ENCODE data around the gene LMBRD1. TPM values are rescaled to one million over a fixed set of nuclear protein-coding genes. Genes with fewer than 3 reads are reported as not detected.
"Not testable (repeated sequence)": the region's sequence is repeated elsewhere in the genome, so short reads cannot be mapped to it uniquely, and the experiment has no call there.

The LMBRD1 gene
- total RNA-seq, 4 donors from 2014 or later, result 65.7 to 110 (median 77.3) TPM

DNA sequence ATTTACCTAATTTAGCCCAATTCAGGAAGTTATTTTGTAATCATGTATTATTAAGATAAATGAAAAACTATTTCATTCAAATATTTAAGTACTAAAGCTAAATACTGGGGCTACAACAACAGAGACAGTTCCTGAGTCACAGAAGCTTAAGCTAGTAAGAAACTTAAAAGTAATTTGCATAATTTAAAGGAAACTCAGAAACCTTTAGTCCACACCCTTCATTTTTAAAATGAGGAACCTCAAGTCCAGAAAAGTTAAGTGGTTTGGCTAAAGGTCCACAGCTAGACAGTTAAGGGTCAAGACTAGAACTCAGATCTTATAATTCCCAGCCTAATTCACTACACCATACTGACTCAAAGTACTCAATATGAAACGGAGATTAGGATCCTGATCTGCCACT lies 7.2 kb downstream of the LMBRD1 start:
- peaks cover 0 to 37% (median 19%) of the 10 kb centered on the region in 4 donors for H3K4me1 ChIP-seq
- WGBS, 2 donors, result 91% methylated on average over 1 of the region's 1 CpG
- H3K36me3 ChIP-seq, result peaks cover 0 to 9% (median 0%) of the 10 kb centered on the region in 3 donors
- no peaks in the 10 kb centered on the region for H3K27me3 ChIP-seq
- DNase-seq (ENCODE audit: low spot score in 2 of 2), result no peak
- TF ChIP-seq POLR2A (IDR thresholded peaks at IDR 0.05), result no peak
- TF ChIP-seq, protein P1, sequence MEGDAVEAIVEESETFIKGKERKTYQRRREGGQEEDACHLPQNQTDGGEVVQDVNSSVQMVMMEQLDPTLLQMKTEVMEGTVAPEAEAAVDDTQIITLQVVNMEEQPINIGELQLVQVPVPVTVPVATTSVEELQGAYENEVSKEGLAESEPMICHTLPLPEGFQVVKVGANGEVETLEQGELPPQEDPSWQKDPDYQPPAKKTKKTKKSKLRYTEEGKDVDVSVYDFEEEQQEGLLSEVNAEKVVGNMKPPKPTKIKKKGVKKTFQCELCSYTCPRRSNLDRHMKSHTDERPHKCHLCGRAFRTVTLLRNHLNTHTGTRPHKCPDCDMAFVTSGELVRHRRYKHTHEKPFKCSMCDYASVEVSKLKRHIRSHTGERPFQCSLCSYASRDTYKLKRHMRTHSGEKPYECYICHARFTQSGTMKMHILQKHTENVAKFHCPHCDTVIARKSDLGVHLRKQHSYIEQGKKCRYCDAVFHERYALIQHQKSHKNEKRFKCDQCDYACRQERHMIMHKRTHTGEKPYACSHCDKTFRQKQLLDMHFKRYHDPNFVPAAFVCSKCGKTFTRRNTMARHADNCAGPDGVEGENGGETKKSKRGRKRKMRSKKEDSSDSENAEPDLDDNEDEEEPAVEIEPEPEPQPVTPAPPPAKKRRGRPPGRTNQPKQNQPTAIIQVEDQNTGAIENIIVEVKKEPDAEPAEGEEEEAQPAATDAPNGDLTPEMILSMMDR (IDR thresholded peaks at IDR 0.05), result no peak
- no peak for TF ChIP-seq EP300 (IDR thresholded peaks at IDR 0.05)
- no peaks in the 10 kb centered on the region for H3K9me3 ChIP-seq
- no peak overlapping the region for H3K4me3 ChIP-seq
- H3K27ac ChIP-seq, result no peak overlapping the region

DNA sequence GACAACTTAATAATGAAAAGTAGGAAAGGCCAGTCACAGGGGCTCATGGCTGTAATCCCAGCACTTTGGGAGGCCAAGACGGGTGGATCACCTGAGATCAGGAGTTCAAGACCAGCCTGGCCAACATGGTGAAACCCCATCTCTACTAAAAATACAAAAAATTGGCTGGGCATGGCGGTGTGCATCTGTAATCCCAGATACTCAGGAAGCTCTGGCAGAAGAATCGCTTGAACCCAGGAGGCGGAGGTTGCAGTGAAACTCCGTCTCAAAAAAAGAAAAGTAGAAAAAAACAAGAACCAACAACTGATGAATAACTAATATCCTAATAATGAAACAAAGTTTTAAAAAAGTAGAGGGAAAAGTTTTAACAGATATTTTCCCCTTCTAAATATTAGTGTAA lies 9.4 kb downstream of the LMBRD1 start:
- not testable (repeated sequence) for H3K9me3 ChIP-seq; DNase-seq (ENCODE audit: low spot score in 2 of 2); H3K36me3 ChIP-seq; H3K27ac ChIP-seq; H3K4me3 ChIP-seq; H3K27me3 ChIP-seq
- 73 to 75% methylated on average over 5 of the region's 5 CpGs for WGBS, 2 donors
- H3K4me1 ChIP-seq, result peaks cover 0 to 24% (median 14%) of the 10 kb centered on the region in 4 donors

DNA sequence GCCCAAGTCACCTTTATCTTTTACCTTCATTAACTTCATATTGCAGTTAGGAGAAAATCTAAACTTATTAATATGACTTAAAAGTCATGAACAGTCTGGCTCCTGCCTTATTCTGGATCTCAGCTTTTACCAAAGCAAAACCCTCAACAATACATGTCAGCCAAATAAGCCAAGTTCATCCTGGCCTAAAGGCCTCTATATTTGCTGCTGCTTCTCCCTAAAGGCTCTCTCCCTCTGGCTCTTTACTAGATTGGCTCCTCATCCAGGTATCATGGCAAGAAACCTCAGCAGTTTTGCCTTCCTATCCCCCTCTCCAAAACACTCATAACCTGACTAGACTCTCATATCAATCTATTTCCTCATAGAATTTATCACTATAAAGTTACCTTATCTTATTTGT lies 11.1 kb downstream of the LMBRD1 start:
- Histone ChIP-seq H3K27ac (no peak overlapping the region), H3K4me1 (peaks cover 0 to 12% (median under 1%) of the 10 kb centered on the region in 4 donors)

DNA sequence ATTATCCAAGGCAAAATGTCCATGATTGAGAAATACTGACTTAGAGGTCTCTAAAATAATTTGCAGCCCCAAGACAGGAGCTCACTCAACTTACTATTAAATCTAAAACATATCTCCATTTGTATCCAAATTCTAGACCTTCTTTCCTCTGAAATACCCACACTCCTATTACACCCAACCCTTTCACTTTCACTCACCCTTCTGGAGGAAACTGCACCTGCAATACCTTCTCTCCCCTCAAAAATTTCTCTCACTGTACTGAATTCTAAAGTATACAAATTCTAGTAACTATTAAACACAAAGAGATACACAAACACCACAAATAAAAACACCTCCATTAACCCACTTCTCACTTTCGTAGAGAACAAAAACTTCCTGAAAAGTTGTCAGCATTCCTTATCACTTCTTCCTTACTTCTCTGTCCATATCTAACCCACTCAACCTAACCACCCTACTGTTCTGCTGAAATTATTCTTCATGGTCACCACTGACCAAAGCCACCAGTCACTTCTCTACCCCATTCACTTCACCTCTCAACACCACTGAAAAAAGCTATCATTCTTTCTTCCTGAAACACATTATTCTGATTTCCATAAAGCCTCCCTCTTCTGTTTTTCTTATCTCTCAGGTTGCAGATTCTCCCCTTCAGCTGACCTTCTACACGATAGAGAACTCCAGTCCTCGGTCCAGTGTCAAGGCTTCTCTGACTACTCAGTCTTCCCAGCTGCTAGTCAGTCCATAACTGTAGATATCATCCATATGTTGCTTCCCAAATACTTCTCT lies 12.0 kb downstream of the LMBRD1 start:
- TF ChIP-seq POLR2A (IDR thresholded peaks at IDR 0.05) (no peak), EP300 (IDR thresholded peaks at IDR 0.05) (no peak)
- TF ChIP-seq, protein P1 (IDR thresholded peaks at IDR 0.05), result no peak
- WGBS, 2 donors, result 87 to 88% methylated on average over 3 of the region's 3 CpGs
- DNase-seq (ENCODE audit: low spot score in 2 of 2), result no peak
- Histone ChIP-seq H3K4me1 (peaks cover 0 to 10% (median 0%) of the 10 kb centered on the region in 4 donors), H3K27ac (no peak overlapping the region), H3K9me3 (no peaks in the 10 kb centered on the region), H3K27me3 (no peaks in the 10 kb centered on the region), H3K4me3 (no peak overlapping the region), H3K36me3 (peaks cover 0 to 16% (median 0%) of the 10 kb centered on the region in 3 donors)

More for the DNA sequence above, 11.1 kb downstream of the LMBRD1 start:
- H3K9me3 ChIP-seq, result no peaks in the 10 kb centered on the region
- no peak for DNase-seq (ENCODE audit: low spot score in 2 of 2)
- H3K4me3 ChIP-seq, result no peak overlapping the region
- H3K27me3 ChIP-seq, result no peaks in the 10 kb centered on the region
- peaks cover 0 to 9% (median 0%) of the 10 kb centered on the region in 3 donors for H3K36me3 ChIP-seq
- no peak for TF ChIP-seq EP300 (IDR thresholded peaks at IDR 0.05)
- TF ChIP-seq, protein P1 (IDR thresholded peaks at IDR 0.05), result no peak

DNA sequence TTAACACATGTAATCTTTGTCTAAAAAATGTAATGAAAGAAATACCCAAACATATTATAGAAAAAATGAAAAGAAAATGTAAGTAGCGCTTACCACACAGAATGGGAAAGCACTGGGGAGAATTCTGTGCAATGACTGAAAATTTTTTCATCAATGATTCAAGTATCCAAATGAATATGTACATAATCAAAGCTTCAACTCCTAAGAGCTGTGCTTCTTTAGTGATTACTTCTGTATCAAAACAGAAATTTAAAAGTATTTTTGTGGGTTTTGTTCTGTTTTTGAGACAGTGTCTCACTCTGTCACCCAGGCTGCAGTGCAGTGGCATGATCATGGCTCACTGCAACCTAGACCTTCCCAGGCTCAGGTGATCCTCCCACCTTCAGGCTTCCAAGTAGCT lies 13.7 kb downstream of the LMBRD1 start:
- no peaks in the 10 kb centered on the region for H3K27me3 ChIP-seq
- TF ChIP-seq POLR2A (IDR thresholded peaks at IDR 0.05) (no peak), EP300 (IDR thresholded peaks at IDR 0.05) (no peak)
- H3K9me3 ChIP-seq, result no peaks in the 10 kb centered on the region
- peaks cover 0 to 15% (median 0%) of the 10 kb centered on the region in 3 donors for H3K36me3 ChIP-seq
- no peak overlapping the region for H3K4me3 ChIP-seq
- WGBS, 2 donors, result 82 to 93% methylated on average over 1 of the region's 1 CpG
- H3K27ac ChIP-seq, result no peak overlapping the region
- peaks cover 0 to 10% (median 0%) of the 10 kb centered on the region in 4 donors for H3K4me1 ChIP-seq
- no peak for DNase-seq (ENCODE audit: low spot score in 2 of 2)

DNA sequence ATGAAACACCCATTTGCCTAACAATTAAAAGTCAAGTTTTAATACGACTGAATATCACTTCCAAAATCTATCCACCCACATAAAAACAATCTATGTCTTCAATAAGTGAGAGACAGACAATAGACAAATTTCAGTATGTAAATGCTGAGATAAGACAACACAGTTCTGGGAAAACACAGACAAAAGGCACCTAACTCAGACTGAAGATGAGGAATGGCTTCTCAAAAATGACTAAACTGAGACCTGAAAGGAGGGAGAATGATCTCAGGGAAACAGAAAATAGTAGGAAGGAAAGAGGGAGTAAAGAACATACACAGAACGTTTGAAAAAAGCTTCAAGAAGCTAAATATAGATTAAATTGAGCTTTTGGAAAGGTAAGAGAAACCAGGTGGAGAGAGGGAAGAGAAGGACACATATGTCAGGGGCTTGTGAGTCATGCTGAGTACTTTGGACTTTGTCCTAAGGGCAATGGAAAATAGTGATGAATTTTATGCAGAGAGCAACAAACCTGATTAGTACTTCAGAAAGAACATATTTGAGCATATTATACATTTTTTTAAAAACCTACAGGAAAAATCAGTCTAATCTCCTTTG lies 16.1 kb downstream of the LMBRD1 start:
- WGBS, 2 donors, result 64 to 76% methylated on average over 2 of the region's 2 CpGs
- Histone ChIP-seq H3K9me3 (no peaks in the 10 kb centered on the region), H3K4me1 (peaks cover 0 to 10% (median 0%) of the 10 kb centered on the region in 4 donors), H3K27ac (no peak overlapping the region), H3K4me3 (no peak overlapping the region), H3K27me3 (no peaks in the 10 kb centered on the region), H3K36me3 (peaks cover 0 to 19% (median 0%) of the 10 kb centered on the region in 3 donors)
- TF ChIP-seq POLR2A (IDR thresholded peaks at IDR 0.05), result no peak
- TF ChIP-seq EP300 (IDR thresholded peaks at IDR 0.05), result no peak
- TF ChIP-seq, protein P1 (IDR thresholded peaks at IDR 0.05), result no peak
- no peak for DNase-seq (ENCODE audit: low spot score in 2 of 2)

All from tibial nerve (tissue), 4 donors.